IMR-90 (cell line): ENCODE measurements around the gene CCDC30. TPM values are rescaled to one million over a fixed set of nuclear protein-coding genes. Genes with fewer than 3 reads are reported as not detected.

ENCODE experiments used
- ATAC-seq: fragments of 200-7000 bp; cut with Tn5 transposase; 2 replicates; pipeline ENCODE4 v1.9.1; 2020; ENCODE audit warnings: low read depth, mild to moderate bottlenecking, moderate library complexity
- BruUV-seq: library from RNA; stranded (reverse); fragments of 400-500 nt; replicated peaks from 2 replicates; lab custom pipeline; 2021; lab: Mats Ljungman, UMichigan
- CTCF ChIA-PET: fragments of 300-600 bp; formaldehyde crosslinking; extraction: SDS; loops from one replicate; lab custom pipeline; 2021; ENCODE audit warnings: antibody characterized with exemption; lab: Yijun Ruan, JAX
- POLR2A ChIA-PET: fragments of 300-600 bp; sonication (Branson Sonifier 250); formaldehyde crosslinking; loops from one replicate; lab custom pipeline; 2022; ENCODE audit warnings: antibody characterized with exemption; ENCODE audit not compliant: unreplicated experiment; lab: Charles Lee
- DNase-seq: peaks from one replicate; pipeline ENCODE4 v3.0.0; 2013
- H2AFZ ChIP-seq: replicated peaks from 2 replicates; pipeline ENCODE3; 2013; ENCODE audit warnings: low read length, mild to moderate bottlenecking; ENCODE audit not compliant: poor library complexity
- H2AK5ac ChIP-seq: 2 replicates; pipeline ENCODE4 v1.6.1; 2013; ENCODE audit warnings: low read depth, low read length, inconsistent platforms
- H2AK9ac ChIP-seq: replicated peaks from 2 replicates; pipeline ENCODE3; 2013; ENCODE audit warnings: mild to moderate bottlenecking, low read depth, low read length, moderate library complexity; ENCODE audit not compliant: poor library complexity
- H2BK120ac ChIP-seq: 2 replicates; pipeline ENCODE4 v1.6.1; 2013; ENCODE audit warnings: low read depth, low read length, inconsistent platforms
- H2BK15ac ChIP-seq: 3 replicates; pipeline ENCODE4 v1.6.1; 2013; ENCODE audit warnings: low read depth, low read length, inconsistent platforms
- H2BK20ac ChIP-seq: 2 replicates; pipeline ENCODE4 v1.6.1; 2013; ENCODE audit warnings: low read depth, mild to moderate bottlenecking, inconsistent platforms, low read length, moderate library complexity
- H2BK5ac ChIP-seq: 2 replicates; pipeline ENCODE4 v1.6.1; 2013; ENCODE audit warnings: mild to moderate bottlenecking, low read depth, low read length, inconsistent platforms; ENCODE audit not compliant: poor library complexity, severe bottlenecking
- H3K14ac ChIP-seq: replicated peaks from 2 replicates; pipeline ENCODE4 v1.6.1; 2013; ENCODE audit warnings: low read depth, low read length, inconsistent platforms
- H3K18ac ChIP-seq: 2 replicates; pipeline ENCODE4 v1.6.1; 2013; ENCODE audit warnings: low read depth, low read length, control low read depth
- H3K23ac ChIP-seq: 2 replicates; pipeline ENCODE4 v1.6.1; 2013; ENCODE audit warnings: low read depth, low read length, inconsistent platforms
- H3K27ac ChIP-seq: 2 replicates; pipeline ENCODE4 v1.5.1; 2013; ENCODE audit warnings: mild to moderate bottlenecking, control low read depth, low read length; ENCODE audit not compliant: insufficient read depth
- H3K27me3 ChIP-seq: 2 replicates; pipeline ENCODE4 v1.6.1; 2013; ENCODE audit warnings: low read length; ENCODE audit not compliant: control insufficient read depth, insufficient read depth
- H3K36me3 ChIP-seq: 2 replicates; pipeline ENCODE4 v1.6.1; 2013; ENCODE audit warnings: low read length, mixed read lengths; ENCODE audit not compliant: control insufficient read depth, insufficient read depth
- H3K4ac ChIP-seq: 2 replicates; pipeline ENCODE4 v1.6.1; 2013; ENCODE audit warnings: low read depth, low read length, inconsistent platforms
- H3K4me1 ChIP-seq: 2 replicates; pipeline ENCODE4 v1.6.1; 2013; ENCODE audit warnings: low read length, mixed read lengths; ENCODE audit not compliant: control insufficient read depth, insufficient read depth
- H3K4me2 ChIP-seq: 2 replicates; pipeline ENCODE4 v1.6.1; 2013; ENCODE audit warnings: low read depth, mild to moderate bottlenecking, control low read depth, low read length, moderate library complexity
- H3K4me3 ChIP-seq: 2 replicates; pipeline ENCODE4 v1.5.1; 2013; ENCODE audit warnings: low read depth, mild to moderate bottlenecking, control low read depth, low read length, moderate library complexity; ENCODE audit not compliant: insufficient read depth
- H3K56ac ChIP-seq: 2 replicates; pipeline ENCODE4 v1.6.1; 2013; ENCODE audit warnings: low read length, inconsistent platforms; ENCODE audit not compliant: insufficient read depth; ENCODE audit errors: extremely low read depth
- H3K79me1 ChIP-seq, 2 experiments: 2 replicates each; pipeline ENCODE4 v1.6.1; 2013; ENCODE audit warnings: low read length in 2 of 2, inconsistent platforms in 1 of 2, low read depth in 1 of 2
- H3K9ac ChIP-seq: 2 replicates; pipeline ENCODE4 v1.6.1; 2013; ENCODE audit warnings: low read depth, low read length, control low read depth
- H3K9me1 ChIP-seq: 2 replicates; pipeline ENCODE4 v1.6.1; 2013; ENCODE audit warnings: low read length, inconsistent platforms; ENCODE audit not compliant: insufficient read depth
- H3K9me3 ChIP-seq: 2 replicates; pipeline ENCODE4 v1.6.1; 2013; ENCODE audit warnings: low read length; ENCODE audit not compliant: control insufficient read depth, insufficient read depth
- H4K20me1 ChIP-seq: 2 replicates; pipeline ENCODE4 v1.6.1; 2013; ENCODE audit warnings: low read length, inconsistent platforms; ENCODE audit not compliant: insufficient read depth
- H4K5ac ChIP-seq: 2 replicates; pipeline ENCODE4 v1.6.1; 2013; ENCODE audit warnings: mild to moderate bottlenecking, low read depth, low read length, control low read depth
- H4K8ac ChIP-seq, 2 experiments: 2 replicates each; pipeline ENCODE4 v1.6.1; 2013; ENCODE audit warnings: low read depth in 2 of 2, low read length in 2 of 2, control low read depth in 1 of 2, inconsistent platforms in 1 of 2
- H4K91ac ChIP-seq: 2 replicates; pipeline ENCODE4 v1.6.1; 2013; ENCODE audit warnings: low read depth, low read length, inconsistent platforms; ENCODE audit not compliant: insufficient read depth
- BHLHE40 ChIP-seq: fragments of 150-350 bp; IDR thresholded peaks from 2 replicates; pipeline ENCODE4 v1.6.1; 2016; ENCODE audit warnings: mild to moderate bottlenecking, low read depth, low read length
- CEBPB ChIP-seq: IDR thresholded peaks from 2 replicates; pipeline ENCODE4 v1.6.1; 2012; ENCODE audit warnings: low read depth, low read length, improper control_type of control experiment
- CHD1 ChIP-seq: IDR thresholded peaks from 2 replicates; pipeline ENCODE4 v1.6.1; 2012; ENCODE audit warnings: low read depth, low read length, improper control_type of control experiment
- FOS ChIP-seq: fragments of 150-350 bp; IDR thresholded peaks from 2 replicates; pipeline ENCODE4 v1.6.1; 2016; ENCODE audit warnings: low read depth, low read length
- MAZ ChIP-seq: IDR thresholded peaks from 2 replicates; pipeline ENCODE4 v1.6.1; 2012; ENCODE audit warnings: low read depth, mild to moderate bottlenecking, low read length, improper control_type of control experiment, moderate library complexity, borderline replicate concordance
- MXI1 ChIP-seq: IDR thresholded peaks from 2 replicates; pipeline ENCODE4 v1.6.1; 2012; ENCODE audit warnings: low read depth, mild to moderate bottlenecking, low read length, moderate library complexity, borderline replicate concordance
- NFE2L2 ChIP-seq: fragments of 150-350 bp; IDR thresholded peaks from 2 replicates; pipeline ENCODE4 v1.6.1; 2016; ENCODE audit warnings: low read depth, mild to moderate bottlenecking, low read length
- POLR2A ChIP-seq: IDR thresholded peaks from 2 replicates; pipeline ENCODE4 v1.6.1; 2012; ENCODE audit warnings: mild to moderate bottlenecking, low read depth, low read length
- RAD21 ChIP-seq: IDR thresholded peaks from 2 replicates; pipeline ENCODE4 v1.6.1; 2012; ENCODE audit warnings: low read length, improper control_type of control experiment
- RCOR1 ChIP-seq: IDR thresholded peaks from 2 replicates; pipeline ENCODE4 v1.6.1; 2012; ENCODE audit warnings: mild to moderate bottlenecking, low read length, improper control_type of control experiment; ENCODE audit not compliant: insufficient replicate concordance
- SMC3 ChIP-seq: fragments of 150-350 bp; IDR thresholded peaks from 2 replicates; pipeline ENCODE4 v1.6.1; 2016; ENCODE audit warnings: low read depth, mild to moderate bottlenecking, antibody characterized with exemption, low read length, moderate library complexity
- WGBS, 2 experiments: methylation state at CpG; one replicate each; pipeline versions ENCODE4 v1.1.5 to v1.1.7; 2013; ENCODE audit warnings: missing lambda C conversion rate in 2 of 2; ENCODE audit not compliant: insufficient read length in 1 of 2; ENCODE audit errors: extremely low coverage in 2 of 2; 5-methylcytosine and 5-hydroxymethylcytosine counted together
- dilution Hi-C: fragments of 300-500 bp; cut with HindIII; formaldehyde crosslinking; loops from one replicate; pipeline ENCODE4 v1.14.3; 2018; ENCODE audit warnings: low sequenced_read_pairs; ENCODE audit not compliant: unreplicated experiment
- in situ Hi-C: fragments of 300-500 bp; cut with MboI; formaldehyde crosslinking; loops from 3 replicates; pipeline ENCODE4 v1.14.3; 2019; ENCODE audit warnings: low sequenced_read_pairs, inconsistent platforms, mixed read lengths
- intact Hi-C: fragments of 100-400 bp; cut with micrococcal nuclease; formaldehyde crosslinking; loops from 2 replicates; pipeline ENCODE4 v1.10.0; 2022
- polyA plus RNA-seq, 3 experiments: library from polyadenylated mRNA; depleted of rRNA; stranded (reverse); fragments of >200 nt; gene quantifications; 2 replicates each; pipeline ENCODE4 v1.2.3, GENCODE V29; 2012; ENCODE audit warnings: low replicate concordance in 1 of 3
- total RNA-seq: library from RNA; depleted of rRNA; stranded (reverse); fragments of >200 nt; gene quantifications from 2 replicates; pipeline ENCODE4 v1.2.3, GENCODE V29; 2012
- TF ChIP-seq, protein P1 (sequence below): fragments of 150-350 bp; IDR thresholded peaks from 2 replicates; pipeline ENCODE4 v1.6.1; 2016; ENCODE audit warnings: low read depth, mild to moderate bottlenecking, low read length, moderate library complexity, borderline replicate concordance
- TF ChIP-seq, protein P2 (sequence below): conservative IDR thresholded peaks from 2 replicates; pipeline ENCODE4 v1.5.1; 2012; ENCODE audit warnings: mild to moderate bottlenecking, low read depth, low read length, improper control_type of control experiment

CCDC30 gene
- total and polyA plus RNA-seq, 2 of the 4 experiments (the other 2 are of a cell fraction), result 0.14 to 0.18 TPM

DNA sequence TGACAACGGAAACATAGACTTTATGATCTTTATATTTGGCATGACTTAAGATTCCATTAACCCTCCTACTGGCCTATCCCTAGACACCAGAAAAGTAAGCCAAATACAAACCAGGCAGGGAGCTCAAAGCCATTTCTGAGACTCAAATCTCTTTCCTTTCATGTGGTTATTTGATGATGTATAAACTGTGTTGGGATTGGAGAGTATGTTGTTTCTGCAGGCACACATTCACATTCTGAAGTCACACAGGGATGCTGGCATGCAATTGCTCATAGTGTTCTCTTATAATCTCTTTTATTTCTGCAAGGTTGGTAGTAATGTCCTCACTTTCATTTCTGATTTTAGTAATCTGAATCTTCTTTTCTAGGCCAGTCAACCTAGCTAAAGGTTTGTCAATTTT, 13.0 kb upstream of the CCDC30 start:
- Histone ChIP-seq H3K9ac (no peak overlapping the region), H3K23ac (no peak overlapping the region), H4K5ac (no peak overlapping the region), H3K9me1 (no peaks in the 10 kb centered on the region), H3K9me3 (0 out of 2 replicates have a peak, but pooled peaks cover 2% of the 10 kb centered on the region), H3K4ac (no peak overlapping the region), H3K4me3 (no peak overlapping the region), H3K14ac (no peak overlapping the region), H2BK120ac (no peak overlapping the region), H2AK9ac (no peak overlapping the region), H3K18ac (no peak overlapping the region), H3K56ac (no peak overlapping the region), H3K79me1 (no peaks in the 10 kb centered on the region), H3K4me2 (no peak overlapping the region), H2BK15ac (no peak overlapping the region), H2AFZ (no peak overlapping the region), H3K27ac (no peak overlapping the region), H3K4me1 (no peaks in the 10 kb centered on the region), H2BK5ac (no peak overlapping the region), H2AK5ac (no peak overlapping the region), H2BK20ac (no peak overlapping the region), H4K91ac (no peak overlapping the region), H4K8ac (no peak overlapping the region), H4K20me1 (no peaks in the 10 kb centered on the region), H3K36me3 (no peaks in the 10 kb centered on the region), H3K27me3 (peaks cover 2% of the 10 kb centered on the region)
- ChIA-PET CTCF (no interaction called here), POLR2A (no interaction called here)
- TF ChIP-seq BHLHE40, result no peak
- TF ChIP-seq FOS, result no peak
- TF ChIP-seq RCOR1, result no peak
- TF ChIP-seq, protein P1, sequence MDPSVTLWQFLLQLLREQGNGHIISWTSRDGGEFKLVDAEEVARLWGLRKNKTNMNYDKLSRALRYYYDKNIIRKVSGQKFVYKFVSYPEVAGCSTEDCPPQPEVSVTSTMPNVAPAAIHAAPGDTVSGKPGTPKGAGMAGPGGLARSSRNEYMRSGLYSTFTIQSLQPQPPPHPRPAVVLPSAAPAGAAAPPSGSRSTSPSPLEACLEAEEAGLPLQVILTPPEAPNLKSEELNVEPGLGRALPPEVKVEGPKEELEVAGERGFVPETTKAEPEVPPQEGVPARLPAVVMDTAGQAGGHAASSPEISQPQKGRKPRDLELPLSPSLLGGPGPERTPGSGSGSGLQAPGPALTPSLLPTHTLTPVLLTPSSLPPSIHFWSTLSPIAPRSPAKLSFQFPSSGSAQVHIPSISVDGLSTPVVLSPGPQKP, result no peak
- no peak for TF ChIP-seq RAD21
- TF ChIP-seq, protein P2, sequence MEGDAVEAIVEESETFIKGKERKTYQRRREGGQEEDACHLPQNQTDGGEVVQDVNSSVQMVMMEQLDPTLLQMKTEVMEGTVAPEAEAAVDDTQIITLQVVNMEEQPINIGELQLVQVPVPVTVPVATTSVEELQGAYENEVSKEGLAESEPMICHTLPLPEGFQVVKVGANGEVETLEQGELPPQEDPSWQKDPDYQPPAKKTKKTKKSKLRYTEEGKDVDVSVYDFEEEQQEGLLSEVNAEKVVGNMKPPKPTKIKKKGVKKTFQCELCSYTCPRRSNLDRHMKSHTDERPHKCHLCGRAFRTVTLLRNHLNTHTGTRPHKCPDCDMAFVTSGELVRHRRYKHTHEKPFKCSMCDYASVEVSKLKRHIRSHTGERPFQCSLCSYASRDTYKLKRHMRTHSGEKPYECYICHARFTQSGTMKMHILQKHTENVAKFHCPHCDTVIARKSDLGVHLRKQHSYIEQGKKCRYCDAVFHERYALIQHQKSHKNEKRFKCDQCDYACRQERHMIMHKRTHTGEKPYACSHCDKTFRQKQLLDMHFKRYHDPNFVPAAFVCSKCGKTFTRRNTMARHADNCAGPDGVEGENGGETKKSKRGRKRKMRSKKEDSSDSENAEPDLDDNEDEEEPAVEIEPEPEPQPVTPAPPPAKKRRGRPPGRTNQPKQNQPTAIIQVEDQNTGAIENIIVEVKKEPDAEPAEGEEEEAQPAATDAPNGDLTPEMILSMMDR, result no peak
- no peak for TF ChIP-seq SMC3
- no peak for TF ChIP-seq MAZ
- no peak for TF ChIP-seq NFE2L2
- no peak for TF ChIP-seq POLR2A
- no peak for TF ChIP-seq MXI1
- no peak for TF ChIP-seq CHD1
- TF ChIP-seq CEBPB, result no peak
- DNase-seq (no peak), ATAC-seq (no peak)
- dilution Hi-C loops (no loop called here), in situ Hi-C loops (no loop called here), intact Hi-C loops (no loop called here)
- no CpG with 5 or more reads among the region's 1 CpG for WGBS, 2 experiments
- no TSS peak for BruUV-seq
